ENCODE results near the gene NOC4L.

DNA sequence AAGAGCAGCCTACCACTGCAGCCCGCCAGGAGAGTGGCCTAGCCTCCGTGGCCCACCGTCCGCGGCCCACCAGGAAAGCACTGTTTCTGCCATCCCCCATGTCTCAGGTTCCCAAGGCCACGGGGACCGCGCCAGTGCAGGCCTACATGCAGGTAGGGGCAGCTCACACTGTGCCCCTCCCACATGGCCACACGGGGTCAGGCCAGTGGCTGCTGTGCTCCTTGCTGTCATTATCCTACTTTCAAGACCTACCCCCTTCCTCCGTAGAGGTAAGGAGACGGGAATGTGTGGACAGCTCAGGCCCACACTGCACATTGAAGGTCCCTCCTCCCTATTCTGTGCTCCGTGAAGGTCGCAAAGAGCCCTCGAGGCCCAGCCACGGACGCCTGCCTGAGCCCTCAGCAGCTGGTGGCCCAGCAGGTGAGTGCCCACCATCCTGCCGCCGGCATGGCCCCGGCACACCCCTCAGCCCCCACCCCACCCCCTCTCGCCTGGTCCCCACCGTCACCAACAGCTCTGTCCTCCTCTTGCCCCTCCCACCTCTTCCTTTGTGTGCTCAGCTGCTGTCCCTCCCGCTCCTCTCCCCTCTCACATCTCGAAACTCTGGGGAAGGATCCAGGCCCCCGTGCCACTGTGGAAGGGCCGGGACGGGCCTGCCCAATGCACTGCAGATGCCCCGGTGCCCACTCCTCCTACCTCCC is 10.2 kb upstream of the NOC4L start:
- TF ChIP-seq, protein P1, sequence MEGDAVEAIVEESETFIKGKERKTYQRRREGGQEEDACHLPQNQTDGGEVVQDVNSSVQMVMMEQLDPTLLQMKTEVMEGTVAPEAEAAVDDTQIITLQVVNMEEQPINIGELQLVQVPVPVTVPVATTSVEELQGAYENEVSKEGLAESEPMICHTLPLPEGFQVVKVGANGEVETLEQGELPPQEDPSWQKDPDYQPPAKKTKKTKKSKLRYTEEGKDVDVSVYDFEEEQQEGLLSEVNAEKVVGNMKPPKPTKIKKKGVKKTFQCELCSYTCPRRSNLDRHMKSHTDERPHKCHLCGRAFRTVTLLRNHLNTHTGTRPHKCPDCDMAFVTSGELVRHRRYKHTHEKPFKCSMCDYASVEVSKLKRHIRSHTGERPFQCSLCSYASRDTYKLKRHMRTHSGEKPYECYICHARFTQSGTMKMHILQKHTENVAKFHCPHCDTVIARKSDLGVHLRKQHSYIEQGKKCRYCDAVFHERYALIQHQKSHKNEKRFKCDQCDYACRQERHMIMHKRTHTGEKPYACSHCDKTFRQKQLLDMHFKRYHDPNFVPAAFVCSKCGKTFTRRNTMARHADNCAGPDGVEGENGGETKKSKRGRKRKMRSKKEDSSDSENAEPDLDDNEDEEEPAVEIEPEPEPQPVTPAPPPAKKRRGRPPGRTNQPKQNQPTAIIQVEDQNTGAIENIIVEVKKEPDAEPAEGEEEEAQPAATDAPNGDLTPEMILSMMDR (conservative IDR thresholded peaks at IDR 0.05; ENCODE audit: low read length): no peak
- no peak for TF ChIP-seq EZH2phosphoT487 (IDR thresholded peaks at IDR 0.05; ENCODE audit: borderline replicate concordance, low read depth, low read length)
